GM23338 (cell line): ENCODE measurements around the gene UBA1. TPM values are rescaled to one million over a fixed set of nuclear protein-coding genes. Genes with fewer than 3 reads are reported as not detected.

Experiments used
- ATAC-seq: fragments of 200-7000 bp; cut with Tn5 transposase; 3 replicates; pipeline ENCODE4 v1.9.1; 2020
- DNase-seq: peaks from one replicate; pipeline ENCODE4 v3.0.0-alpha.2; 2015; ENCODE audit warnings: low spot score
- H2AFZ ChIP-seq: fragments of 200-600 bp; sonication (generic); 2 replicates; pipeline ENCODE4 v1.8.0; 2016; ENCODE audit warnings: antibody characterized with exemption, mild to moderate bottlenecking, moderate library complexity
- H3F3A ChIP-seq: fragments of 200-600 bp; sonication (generic); replicated peaks from 2 replicates; pipeline ENCODE4 v1.8.0; 2017; ENCODE audit warnings: antibody characterized with exemption, mixed run types, low read depth
- H3K27ac ChIP-seq: fragments of 200-600 bp; sonication (generic); 2 replicates; pipeline ENCODE4 v1.6.1; 2016; ENCODE audit warnings: low read depth
- H3K27me3 ChIP-seq: fragments of 200-600 bp; sonication (generic); 2 replicates; pipeline ENCODE4 v1.8.0; 2016; ENCODE audit warnings: mild to moderate bottlenecking, mixed run types, moderate library complexity; ENCODE audit not compliant: insufficient read depth
- H3K36me3 ChIP-seq: fragments of 200-600 bp; sonication (generic); 2 replicates; pipeline ENCODE4 v1.8.0; 2016; ENCODE audit warnings: mild to moderate bottlenecking; ENCODE audit not compliant: insufficient read depth
- H3K4me1 ChIP-seq: fragments of 200-600 bp; sonication (generic); 2 replicates; pipeline ENCODE4 v1.8.0; 2016; ENCODE audit warnings: mild to moderate bottlenecking, moderate library complexity; ENCODE audit not compliant: insufficient read depth
- H3K4me2 ChIP-seq: fragments of 200-600 bp; sonication (generic); 2 replicates; pipeline ENCODE4 v1.7.1; 2017; ENCODE audit warnings: mixed run types
- H3K4me3 ChIP-seq: fragments of 200-600 bp; sonication (generic); 2 replicates; pipeline ENCODE4 v1.6.1; 2016; ENCODE audit warnings: mixed run types
- H3K79me2 ChIP-seq: fragments of 200-600 bp; sonication (generic); replicated peaks from 2 replicates; pipeline ENCODE4 v1.8.0; 2017; ENCODE audit warnings: mild to moderate bottlenecking; ENCODE audit not compliant: insufficient read depth
- H3K9me2 ChIP-seq: fragments of 200-600 bp; sonication (generic); 2 replicates; pipeline ENCODE4 v1.8.0; 2017; ENCODE audit not compliant: insufficient read depth
- H4K20me1 ChIP-seq: fragments of 200-600 bp; sonication (generic); replicated peaks from 2 replicates; pipeline ENCODE4 v1.8.0; 2017; ENCODE audit warnings: mild to moderate bottlenecking; ENCODE audit not compliant: insufficient read depth
- H3K27ac Mint-ChIP-seq: 2 replicates; pipeline ENCODE4 v1.8.0; 2020; ENCODE audit warnings: inconsistent platforms, mild to moderate bottlenecking, moderate library complexity, mixed read lengths
- H3K27me3 Mint-ChIP-seq: 3 replicates; pipeline ENCODE4 v1.8.0; 2022; ENCODE audit warnings: low read depth, mild to moderate bottlenecking, moderate library complexity, mixed read lengths, inconsistent platforms; ENCODE audit not compliant: insufficient read depth, poor library complexity
- H3K36me3 Mint-ChIP-seq: 3 replicates; pipeline ENCODE4 v1.8.0; 2021; ENCODE audit warnings: low read depth, mild to moderate bottlenecking, inconsistent platforms, moderate library complexity, mixed read lengths
- H3K4me1 Mint-ChIP-seq: 3 replicates; pipeline ENCODE4 v1.8.0; 2020; ENCODE audit warnings: mild to moderate bottlenecking, inconsistent platforms, mixed read lengths
- H3K4me3 Mint-ChIP-seq: 3 replicates; pipeline ENCODE4 v1.8.0; 2021; ENCODE audit warnings: moderate library complexity, mild to moderate bottlenecking, inconsistent platforms, mixed read lengths
- H3K9me3 Mint-ChIP-seq: 3 replicates; pipeline ENCODE4 v1.8.0; 2020; ENCODE audit warnings: moderate library complexity, mild to moderate bottlenecking, inconsistent platforms, mixed read lengths
- CREB1 ChIP-seq: fragments of 250-450 bp; sonication (Bioruptor Pico); IDR thresholded peaks from 2 replicates; pipeline ENCODE4 v1.5.0; 2020; ENCODE audit warnings: low read depth, mild to moderate bottlenecking, moderate library complexity
- EZH2 ChIP-seq: fragments of 200-600 bp; sonication (generic); IDR thresholded peaks from one replicate; pipeline ENCODE4 v1.8.0; 2017; ENCODE audit warnings: antibody characterized with exemption, mild to moderate bottlenecking, low read depth; ENCODE audit not compliant: unreplicated experiment
- EZH2phosphoT487 ChIP-seq: fragments of 200-600 bp; sonication (generic); IDR thresholded peaks from one replicate; pipeline ENCODE4 v1.8.1; 2018; ENCODE audit warnings: antibody characterized with exemption; ENCODE audit not compliant: unreplicated experiment
- JUNB ChIP-seq: IDR thresholded peaks from one replicate; pipeline ENCODE4 v1.6.1; 2016; ENCODE audit warnings: antibody characterized with exemption; ENCODE audit not compliant: unreplicated experiment
- POLR2AphosphoS5 ChIP-seq: IDR thresholded peaks from 2 replicates; pipeline ENCODE4 v1.6.1; 2016; ENCODE audit warnings: antibody characterized with exemption, low read depth
- STAT1 ChIP-seq: IDR thresholded peaks from one replicate; pipeline ENCODE4 v1.6.1; 2016; ENCODE audit warnings: antibody characterized with exemption; ENCODE audit not compliant: unreplicated experiment
- ZNF331 ChIP-seq: fragments of 250-450 bp; sonication (Bioruptor Pico); IDR thresholded peaks from 2 replicates; pipeline ENCODE4 v1.5.0; 2020; ENCODE audit warnings: low read depth, mild to moderate bottlenecking, moderate library complexity
- polyA plus RNA-seq: library from polyadenylated mRNA; unstranded; fragments of >200 nt; fragmentation: Nextera tagmentation; extraction: Ambion mirVana; gene quantifications from 2 replicates; pipeline ENCODE4 v1.2.1, GENCODE V29; 2016
- total RNA-seq: library from RNA; depleted of rRNA; stranded (reverse); fragments of >200 nt; shearing (Covaris generic); gene quantifications from 2 replicates; pipeline ENCODE4 v1.2.3, GENCODE V29; 2014
- TF ChIP-seq, protein P1 (sequence below): fragments of 250-450 bp; sonication (Bioruptor Pico); IDR thresholded peaks from 2 replicates; pipeline ENCODE4 v1.5.0; 2020; ENCODE audit warnings: mild to moderate bottlenecking, moderate library complexity
- TF ChIP-seq, protein P2 (sequence below): IDR thresholded peaks from 2 replicates; pipeline ENCODE4 v1.6.1; 2016; ENCODE audit warnings: antibody characterized with exemption
- TF ChIP-seq, protein P3 (sequence below): IDR thresholded peaks from one replicate; pipeline ENCODE4 v1.6.1; 2018; ENCODE audit warnings: antibody characterized with exemption; ENCODE audit not compliant: unreplicated experiment

The UBA1 gene
- total and polyA plus RNA-seq, 2 experiments from 2014 or later: 104 to 377 TPM

DNA sequence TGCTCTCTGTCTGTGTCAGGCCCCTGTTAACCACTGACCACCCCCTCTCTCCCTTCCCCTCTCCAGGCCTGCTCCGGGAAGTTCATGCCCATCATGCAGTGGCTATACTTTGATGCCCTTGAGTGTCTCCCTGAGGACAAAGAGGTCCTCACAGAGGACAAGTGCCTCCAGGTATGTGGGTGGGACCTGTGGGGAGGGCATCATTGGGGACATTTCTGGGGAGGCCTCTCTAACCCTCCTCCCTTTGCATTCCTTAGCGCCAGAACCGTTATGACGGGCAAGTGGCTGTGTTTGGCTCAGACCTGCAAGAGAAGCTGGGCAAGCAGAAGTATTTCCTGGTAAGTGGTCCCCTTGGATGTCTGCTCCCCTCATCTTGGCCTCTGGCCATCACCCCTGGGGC, 9.2 kb downstream of the UBA1 start:
- Histone ChIP-seq H3K4me3 (no peak overlapping the region), H3F3A (no peaks in the 10 kb centered on the region), H3K4me2 (no peak overlapping the region), H3K79me2 (peaks cover 2% of the 10 kb centered on the region), H4K20me1 (peaks cover 10% of the 10 kb centered on the region; the same call in 1 of the 2 replicates), H3K4me1 (no peaks in the 10 kb centered on the region), H3K27me3 (no peaks in the 10 kb centered on the region), H3K36me3 (peaks cover 38% of the 10 kb centered on the region), H3K27ac (no peak overlapping the region), H2AFZ (no peak overlapping the region), H3K9me2 (no peaks in the 10 kb centered on the region)
- H3K4me3 Mint-ChIP-seq: no peak overlapping the region
- peaks cover 98% of the 10 kb centered on the region for H3K36me3 Mint-ChIP-seq
- DNase-seq: no peak
- ATAC-seq: no peak
- TF ChIP-seq EZH2phosphoT487 (no peak), CREB1 (CRISPR knock-in tag) (no peak), JUNB (no peak), POLR2AphosphoS5 (no peak), EZH2 (no peak), STAT1 (no peak), ZNF331 (no peak)
- TF ChIP-seq, protein P1, sequence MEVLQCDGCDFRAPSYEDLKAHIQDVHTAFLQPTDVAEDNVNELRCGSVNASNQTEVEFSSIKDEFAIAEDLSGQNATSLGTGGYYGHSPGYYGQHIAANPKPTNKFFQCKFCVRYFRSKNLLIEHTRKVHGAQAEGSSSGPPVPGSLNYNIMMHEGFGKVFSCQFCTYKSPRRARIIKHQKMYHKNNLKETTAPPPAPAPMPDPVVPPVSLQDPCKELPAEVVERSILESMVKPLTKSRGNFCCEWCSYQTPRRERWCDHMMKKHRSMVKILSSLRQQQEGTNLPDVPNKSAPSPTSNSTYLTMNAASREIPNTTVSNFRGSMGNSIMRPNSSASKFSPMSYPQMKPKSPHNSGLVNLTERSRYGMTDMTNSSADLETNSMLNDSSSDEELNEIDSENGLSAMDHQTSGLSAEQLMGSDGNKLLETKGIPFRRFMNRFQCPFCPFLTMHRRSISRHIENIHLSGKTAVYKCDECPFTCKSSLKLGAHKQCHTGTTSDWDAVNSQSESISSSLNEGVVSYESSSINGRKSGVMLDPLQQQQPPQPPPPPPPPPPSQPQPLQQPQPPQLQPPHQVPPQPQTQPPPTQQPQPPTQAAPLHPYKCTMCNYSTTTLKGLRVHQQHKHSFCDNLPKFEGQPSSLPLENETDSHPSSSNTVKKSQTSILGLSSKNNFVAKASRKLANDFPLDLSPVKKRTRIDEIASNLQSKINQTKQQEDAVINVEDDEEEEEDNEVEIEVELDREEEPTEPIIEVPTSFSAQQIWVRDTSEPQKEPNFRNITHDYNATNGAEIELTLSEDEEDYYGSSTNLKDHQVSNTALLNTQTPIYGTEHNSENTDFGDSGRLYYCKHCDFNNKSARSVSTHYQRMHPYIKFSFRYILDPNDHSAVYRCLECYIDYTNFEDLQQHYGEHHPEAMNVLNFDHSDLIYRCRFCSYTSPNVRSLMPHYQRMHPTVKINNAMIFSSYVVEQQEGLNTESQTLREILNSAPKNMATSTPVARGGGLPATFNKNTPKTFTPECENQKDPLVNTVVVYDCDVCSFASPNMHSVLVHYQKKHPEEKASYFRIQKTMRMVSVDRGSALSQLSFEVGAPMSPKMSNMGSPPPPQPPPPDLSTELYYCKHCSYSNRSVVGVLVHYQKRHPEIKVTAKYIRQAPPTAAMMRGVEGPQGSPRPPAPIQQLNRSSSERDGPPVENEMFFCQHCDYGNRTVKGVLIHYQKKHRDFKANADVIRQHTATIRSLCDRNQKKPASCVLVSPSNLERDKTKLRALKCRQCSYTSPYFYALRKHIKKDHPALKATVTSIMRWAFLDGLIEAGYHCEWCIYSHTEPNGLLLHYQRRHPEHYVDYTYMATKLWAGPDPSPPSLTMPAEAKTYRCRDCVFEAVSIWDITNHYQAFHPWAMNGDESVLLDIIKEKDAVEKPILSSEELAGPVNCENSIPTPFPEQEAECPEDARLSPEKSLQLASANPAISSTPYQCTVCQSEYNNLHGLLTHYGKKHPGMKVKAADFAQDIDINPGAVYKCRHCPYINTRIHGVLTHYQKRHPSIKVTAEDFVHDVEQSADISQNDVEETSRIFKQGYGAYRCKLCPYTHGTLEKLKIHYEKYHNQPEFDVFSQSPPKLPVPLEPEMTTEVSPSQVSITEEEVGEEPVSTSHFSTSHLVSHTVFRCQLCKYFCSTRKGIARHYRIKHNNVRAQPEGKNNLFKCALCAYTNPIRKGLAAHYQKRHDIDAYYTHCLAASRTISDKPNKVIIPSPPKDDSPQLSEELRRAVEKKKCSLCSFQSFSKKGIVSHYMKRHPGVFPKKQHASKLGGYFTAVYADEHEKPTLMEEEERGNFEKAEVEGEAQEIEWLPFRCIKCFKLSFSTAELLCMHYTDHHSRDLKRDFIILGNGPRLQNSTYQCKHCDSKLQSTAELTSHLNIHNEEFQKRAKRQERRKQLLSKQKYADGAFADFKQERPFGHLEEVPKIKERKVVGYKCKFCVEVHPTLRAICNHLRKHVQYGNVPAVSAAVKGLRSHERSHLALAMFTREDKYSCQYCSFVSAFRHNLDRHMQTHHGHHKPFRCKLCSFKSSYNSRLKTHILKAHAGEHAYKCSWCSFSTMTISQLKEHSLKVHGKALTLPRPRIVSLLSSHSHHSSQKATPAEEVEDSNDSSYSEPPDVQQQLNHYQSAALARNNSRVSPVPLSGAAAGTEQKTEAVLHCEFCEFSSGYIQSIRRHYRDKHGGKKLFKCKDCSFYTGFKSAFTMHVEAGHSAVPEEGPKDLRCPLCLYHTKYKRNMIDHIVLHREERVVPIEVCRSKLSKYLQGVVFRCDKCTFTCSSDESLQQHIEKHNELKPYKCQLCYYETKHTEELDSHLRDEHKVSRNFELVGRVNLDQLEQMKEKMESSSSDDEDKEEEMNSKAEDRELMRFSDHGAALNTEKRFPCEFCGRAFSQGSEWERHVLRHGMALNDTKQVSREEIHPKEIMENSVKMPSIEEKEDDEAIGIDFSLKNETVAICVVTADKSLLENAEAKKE (CRISPR knock-in tag): no peak
- TF ChIP-seq, protein P2, sequence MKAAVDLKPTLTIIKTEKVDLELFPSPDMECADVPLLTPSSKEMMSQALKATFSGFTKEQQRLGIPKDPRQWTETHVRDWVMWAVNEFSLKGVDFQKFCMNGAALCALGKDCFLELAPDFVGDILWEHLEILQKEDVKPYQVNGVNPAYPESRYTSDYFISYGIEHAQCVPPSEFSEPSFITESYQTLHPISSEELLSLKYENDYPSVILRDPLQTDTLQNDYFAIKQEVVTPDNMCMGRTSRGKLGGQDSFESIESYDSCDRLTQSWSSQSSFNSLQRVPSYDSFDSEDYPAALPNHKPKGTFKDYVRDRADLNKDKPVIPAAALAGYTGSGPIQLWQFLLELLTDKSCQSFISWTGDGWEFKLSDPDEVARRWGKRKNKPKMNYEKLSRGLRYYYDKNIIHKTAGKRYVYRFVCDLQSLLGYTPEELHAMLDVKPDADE: no peak
- TF ChIP-seq, protein P3, sequence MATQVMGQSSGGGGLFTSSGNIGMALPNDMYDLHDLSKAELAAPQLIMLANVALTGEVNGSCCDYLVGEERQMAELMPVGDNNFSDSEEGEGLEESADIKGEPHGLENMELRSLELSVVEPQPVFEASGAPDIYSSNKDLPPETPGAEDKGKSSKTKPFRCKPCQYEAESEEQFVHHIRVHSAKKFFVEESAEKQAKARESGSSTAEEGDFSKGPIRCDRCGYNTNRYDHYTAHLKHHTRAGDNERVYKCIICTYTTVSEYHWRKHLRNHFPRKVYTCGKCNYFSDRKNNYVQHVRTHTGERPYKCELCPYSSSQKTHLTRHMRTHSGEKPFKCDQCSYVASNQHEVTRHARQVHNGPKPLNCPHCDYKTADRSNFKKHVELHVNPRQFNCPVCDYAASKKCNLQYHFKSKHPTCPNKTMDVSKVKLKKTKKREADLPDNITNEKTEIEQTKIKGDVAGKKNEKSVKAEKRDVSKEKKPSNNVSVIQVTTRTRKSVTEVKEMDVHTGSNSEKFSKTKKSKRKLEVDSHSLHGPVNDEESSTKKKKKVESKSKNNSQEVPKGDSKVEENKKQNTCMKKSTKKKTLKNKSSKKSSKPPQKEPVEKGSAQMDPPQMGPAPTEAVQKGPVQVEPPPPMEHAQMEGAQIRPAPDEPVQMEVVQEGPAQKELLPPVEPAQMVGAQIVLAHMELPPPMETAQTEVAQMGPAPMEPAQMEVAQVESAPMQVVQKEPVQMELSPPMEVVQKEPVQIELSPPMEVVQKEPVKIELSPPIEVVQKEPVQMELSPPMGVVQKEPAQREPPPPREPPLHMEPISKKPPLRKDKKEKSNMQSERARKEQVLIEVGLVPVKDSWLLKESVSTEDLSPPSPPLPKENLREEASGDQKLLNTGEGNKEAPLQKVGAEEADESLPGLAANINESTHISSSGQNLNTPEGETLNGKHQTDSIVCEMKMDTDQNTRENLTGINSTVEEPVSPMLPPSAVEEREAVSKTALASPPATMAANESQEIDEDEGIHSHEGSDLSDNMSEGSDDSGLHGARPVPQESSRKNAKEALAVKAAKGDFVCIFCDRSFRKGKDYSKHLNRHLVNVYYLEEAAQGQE: no peak
- H3K9me3 Mint-ChIP-seq: no peaks in the 10 kb centered on the region
- peaks cover 11% of the 10 kb centered on the region; the same call in 2 of the 3 replicates for H3K4me1 Mint-ChIP-seq
- no peak overlapping the region for H3K27ac Mint-ChIP-seq
- H3K27me3 Mint-ChIP-seq: peaks cover 9% of the 10 kb centered on the region
